Stimulated activated CD4-positive, alpha-beta T cell treated with anti-CD3 and anti-CD28 coated beads, Interleukin-12 subunit alpha, Interleukin-12 subunit beta, amount 100 ng/mL, for 24 hours (primary cell): ENCODE data around the gene DNAJC1.
"Not testable (repeated sequence)": the region's sequence is repeated elsewhere in the genome, so short reads cannot be mapped to it uniquely, and the experiment has no call there.

ENCODE experiments used
- DNase-seq, 2 experiments: peaks; one replicate each; pipeline ENCODE4 v3.0.0-alpha.2; 2020; ENCODE audit warnings: low read depth in 2 of 2

Gene DNAJC1, protein sequence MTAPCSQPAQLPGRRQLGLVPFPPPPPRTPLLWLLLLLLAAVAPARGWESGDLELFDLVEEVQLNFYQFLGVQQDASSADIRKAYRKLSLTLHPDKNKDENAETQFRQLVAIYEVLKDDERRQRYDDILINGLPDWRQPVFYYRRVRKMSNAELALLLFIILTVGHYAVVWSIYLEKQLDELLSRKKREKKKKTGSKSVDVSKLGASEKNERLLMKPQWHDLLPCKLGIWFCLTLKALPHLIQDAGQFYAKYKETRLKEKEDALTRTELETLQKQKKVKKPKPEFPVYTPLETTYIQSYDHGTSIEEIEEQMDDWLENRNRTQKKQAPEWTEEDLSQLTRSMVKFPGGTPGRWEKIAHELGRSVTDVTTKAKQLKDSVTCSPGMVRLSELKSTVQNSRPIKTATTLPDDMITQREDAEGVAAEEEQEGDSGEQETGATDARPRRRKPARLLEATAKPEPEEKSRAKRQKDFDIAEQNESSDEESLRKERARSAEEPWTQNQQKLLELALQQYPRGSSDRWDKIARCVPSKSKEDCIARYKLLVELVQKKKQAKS

GRCh38 chr10:22003177-22003963, at the start of gene DNAJC1:
Gene DNAJC1 (minus strand): TSS chr10:22003730. CDS start chr10:22003434, 296 bp downstream.
- peak; percentile 98 to 99 for DNase-seq

DNA sequence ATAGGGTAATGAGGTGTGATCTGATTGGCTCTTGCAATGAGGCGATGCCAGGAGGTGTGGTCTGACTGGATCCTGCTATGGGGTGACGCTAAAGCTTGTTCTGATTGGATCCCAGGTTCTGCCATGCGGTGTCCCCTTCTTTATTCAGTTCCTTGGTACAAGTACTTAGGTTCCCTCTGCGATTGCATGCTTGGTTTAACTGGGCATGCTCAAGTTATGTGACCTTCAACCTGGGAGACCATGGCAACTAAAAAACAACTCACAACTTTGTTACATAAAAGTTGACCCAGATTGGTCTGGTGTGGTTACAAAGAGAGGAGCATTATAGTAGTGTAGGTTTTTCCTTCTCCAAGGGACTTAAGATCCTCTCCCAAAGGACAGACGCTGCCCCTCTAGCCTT, 49.5 kb upstream of the DNAJC1 start:
- DNase-seq, result no peak

DNA sequence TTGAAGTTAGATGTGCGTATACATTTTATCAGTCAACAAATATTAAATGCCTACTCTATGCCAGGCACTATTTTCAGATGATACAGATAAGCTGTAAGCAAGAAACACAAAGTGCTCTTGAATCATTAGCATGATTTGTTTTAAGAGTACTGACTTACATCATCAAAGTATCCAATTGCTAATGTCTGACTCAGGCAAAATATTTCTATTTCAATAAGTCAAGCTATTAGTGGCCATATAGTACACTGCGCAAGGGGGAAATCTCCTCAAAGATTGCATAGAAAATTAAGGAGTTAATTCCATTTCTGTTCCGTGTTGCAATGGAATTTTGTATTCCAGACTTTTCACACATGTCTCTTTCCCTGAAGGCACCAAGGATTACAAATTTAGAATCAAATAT, 46.1 kb upstream of the DNAJC1 start:
- DNase-seq, result no peak

GRCh38 chr10:22047812-22048211, 44.3 kb upstream of the DNAJC1 start:
- no peak for DNase-seq

GRCh38 chr10:22043327-22043633, 39.8 kb upstream of the DNAJC1 start:
- DNase-seq, result no peak

DNA sequence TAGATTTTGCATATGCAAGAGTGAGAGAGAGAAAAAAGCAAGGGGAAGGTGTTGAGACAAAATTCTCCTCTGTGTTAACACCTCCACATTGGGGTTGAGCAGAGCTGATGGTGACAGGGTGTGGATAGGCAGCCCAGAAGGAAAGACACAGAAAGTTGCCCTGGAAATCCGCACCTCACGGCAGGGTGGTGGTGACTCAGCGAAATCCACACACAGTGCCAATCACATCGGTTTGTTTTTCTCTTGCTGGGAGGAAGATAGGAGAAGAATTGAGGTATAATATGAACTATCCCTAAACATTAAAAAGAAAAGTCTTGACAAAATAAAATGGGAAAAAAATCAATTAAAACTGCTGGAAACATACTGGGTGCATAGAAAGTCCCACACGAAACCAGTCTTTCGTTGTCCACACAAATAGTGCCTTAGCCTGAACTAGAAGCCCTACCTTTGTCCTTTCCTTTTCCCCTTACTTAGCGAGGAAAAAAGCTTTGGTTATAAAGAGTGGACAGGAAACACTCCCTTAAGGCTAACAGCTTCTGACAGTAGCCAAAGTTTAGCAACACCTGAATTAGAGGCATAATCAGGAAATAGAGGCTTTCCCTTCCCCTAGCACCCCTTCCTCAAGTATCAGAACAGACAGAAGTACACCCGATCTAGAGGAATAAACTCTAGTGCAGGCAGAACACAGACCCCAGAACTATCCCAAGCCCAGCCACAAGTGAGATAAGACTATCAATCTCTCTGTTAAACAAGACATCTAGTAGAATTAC, 39.2 kb upstream of the DNAJC1 start:
- no peak for DNase-seq

DNA sequence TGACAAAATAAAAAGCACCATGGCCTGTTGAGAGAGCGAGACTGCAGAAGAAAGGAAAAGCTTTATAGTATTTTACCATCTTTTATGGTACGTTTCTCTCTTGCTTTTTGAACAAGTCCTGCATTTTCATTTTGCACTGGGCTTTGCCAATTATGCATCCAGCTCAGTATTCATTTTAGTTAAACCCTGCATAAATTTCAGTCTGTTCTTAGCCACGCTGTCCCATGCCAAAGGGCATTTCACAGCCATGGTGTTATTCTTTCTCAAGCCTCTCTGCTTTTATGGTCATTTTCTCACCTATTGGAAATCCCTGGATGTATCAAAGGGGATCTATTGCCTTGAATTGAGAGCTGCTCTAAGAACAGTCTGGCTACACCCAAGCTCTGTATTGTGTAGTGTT, 30.8 kb upstream of the DNAJC1 start:
- no peak for DNase-seq

DNA sequence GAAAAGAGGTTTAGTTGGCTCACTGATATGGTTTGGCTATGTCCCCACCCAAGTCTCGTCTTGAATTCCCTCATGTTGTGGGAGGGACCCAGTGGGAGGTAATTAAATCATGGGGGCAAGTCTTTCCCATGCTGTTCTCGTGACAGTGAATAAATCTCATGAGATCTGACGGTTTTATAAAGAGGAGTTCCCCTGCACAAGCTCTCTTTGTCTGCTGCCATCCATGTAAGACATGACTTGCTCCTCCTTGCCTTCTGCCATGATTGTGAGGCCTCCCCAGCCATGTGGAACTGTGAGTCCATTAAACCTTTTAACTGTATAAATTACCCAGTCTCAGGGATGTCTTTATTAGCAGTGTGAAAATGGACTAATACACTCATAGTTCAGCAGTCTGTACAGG, 28.7 kb upstream of the DNAJC1 start:
- not testable (repeated sequence) for DNase-seq

DNA sequence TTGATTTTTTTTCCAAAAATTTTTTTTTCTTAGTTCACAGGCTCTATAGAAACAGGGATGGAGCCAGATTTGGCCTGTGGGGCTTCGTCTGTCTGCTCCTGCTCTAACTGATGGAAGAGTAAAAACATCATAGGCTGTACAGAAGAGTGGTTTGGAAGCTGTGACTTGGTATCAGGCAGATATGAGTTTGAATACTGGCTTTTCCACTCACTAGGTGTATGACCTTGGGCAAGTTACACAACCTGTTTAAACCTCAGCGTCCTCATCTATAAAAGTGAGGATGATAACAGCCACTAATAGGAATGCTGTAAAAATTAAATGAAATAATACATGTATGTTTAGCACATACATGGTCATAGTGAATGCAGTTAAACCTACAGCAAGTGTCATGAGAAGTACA, 26.9 kb upstream of the DNAJC1 start:
- no peak for DNase-seq

DNA sequence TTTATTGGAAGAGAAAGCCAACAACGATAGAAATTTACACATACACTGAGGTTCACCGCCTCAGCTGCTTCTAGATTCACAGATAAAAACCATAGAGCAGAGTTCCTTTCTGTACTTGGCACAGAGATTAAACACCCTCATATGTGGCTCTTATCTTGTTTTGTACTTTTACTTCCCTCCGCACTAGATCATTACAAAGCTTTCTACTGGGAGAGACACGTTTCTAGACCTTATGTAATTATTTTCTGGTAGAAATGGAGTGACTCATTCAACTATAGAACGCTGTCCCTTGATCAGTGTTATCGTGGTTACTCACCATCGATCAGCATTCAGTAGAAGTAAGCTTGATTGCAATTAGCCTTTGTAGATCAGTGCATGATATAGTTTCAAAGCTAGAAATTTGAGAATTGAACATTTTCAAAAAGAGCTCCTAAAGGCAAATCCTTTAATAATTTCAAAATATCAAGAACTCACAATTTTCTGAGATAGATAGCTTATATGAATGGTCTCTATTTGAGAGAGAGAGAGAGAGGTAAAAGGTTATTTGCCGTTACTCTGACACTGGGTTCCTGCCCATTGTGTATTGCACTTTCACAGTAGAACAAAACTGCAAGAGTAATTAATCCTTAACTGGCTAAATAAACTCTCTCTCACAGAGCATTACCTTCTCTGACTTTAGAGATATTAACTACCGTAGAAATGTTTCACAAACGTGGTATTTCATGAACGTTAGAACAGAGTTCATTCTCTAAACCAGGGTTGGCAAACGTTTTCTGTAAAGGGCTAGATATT, 26.1 kb upstream of the DNAJC1 start:
- no peak for DNase-seq

DNA sequence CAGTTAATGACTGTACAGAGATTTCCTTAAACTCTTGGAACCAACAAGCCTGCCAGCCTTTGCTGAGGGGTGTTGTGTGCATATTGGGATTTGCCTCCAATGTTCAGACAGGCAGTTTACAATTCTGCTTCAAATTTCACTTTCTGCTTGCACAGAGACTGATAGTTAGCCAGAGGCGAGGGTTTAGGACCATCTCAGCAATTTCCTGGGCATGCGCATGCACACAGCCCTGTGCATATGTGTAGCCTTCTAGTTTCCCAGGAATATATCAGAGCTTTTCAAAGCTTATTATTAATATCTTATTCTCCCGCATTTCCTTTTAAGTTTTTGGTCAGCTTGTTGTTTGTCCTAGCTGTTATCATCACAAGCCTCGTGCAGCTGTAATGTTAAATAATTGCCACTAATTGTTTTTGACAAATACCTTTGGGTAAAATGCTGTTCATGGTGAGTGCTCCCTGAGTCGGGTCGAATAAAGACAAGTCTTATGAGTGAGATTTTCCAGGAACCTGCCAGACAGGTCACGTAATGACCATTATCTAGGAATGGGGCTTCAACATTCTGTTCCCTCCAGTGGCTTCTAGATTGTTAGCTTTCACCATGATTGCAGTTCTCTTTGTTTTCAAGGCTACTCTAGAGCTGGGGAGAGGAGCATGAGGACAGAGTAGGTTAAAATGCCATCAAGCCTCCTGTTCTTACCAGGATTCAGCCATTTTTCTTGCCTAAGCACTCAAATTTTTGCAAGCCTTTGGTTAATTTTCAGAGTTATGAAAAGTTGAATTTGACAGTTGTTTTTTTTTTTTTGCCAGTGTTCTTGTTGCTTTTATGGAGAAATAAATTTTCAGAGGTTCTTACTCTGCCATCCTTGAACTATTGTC, 24.1 kb upstream of the DNAJC1 start:
- DNase-seq, result no peak

DNA sequence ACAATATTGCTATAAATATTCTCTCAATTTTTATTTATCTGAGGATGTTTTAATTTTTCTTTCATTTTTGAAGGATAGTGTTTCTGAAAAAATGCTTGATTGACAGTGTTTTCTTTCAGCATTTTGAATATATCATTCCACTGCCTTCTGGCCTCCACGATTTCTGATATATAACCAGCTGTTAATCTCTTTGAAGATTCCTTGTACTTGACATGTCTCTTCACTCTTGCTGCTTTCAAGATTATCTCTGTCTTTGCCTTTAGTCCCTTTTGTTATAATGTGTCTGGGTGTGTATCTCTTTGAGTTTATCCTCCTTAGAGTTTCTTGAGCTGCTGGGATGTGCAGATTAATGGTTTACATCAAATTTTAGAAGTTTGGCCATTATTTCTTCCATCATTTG, 22.8 kb upstream of the DNAJC1 start:
- DNase-seq, result no peak

GRCh38 chr10:22023508-22023907, 20.0 kb upstream of the DNAJC1 start:
- no peak for DNase-seq

DNA sequence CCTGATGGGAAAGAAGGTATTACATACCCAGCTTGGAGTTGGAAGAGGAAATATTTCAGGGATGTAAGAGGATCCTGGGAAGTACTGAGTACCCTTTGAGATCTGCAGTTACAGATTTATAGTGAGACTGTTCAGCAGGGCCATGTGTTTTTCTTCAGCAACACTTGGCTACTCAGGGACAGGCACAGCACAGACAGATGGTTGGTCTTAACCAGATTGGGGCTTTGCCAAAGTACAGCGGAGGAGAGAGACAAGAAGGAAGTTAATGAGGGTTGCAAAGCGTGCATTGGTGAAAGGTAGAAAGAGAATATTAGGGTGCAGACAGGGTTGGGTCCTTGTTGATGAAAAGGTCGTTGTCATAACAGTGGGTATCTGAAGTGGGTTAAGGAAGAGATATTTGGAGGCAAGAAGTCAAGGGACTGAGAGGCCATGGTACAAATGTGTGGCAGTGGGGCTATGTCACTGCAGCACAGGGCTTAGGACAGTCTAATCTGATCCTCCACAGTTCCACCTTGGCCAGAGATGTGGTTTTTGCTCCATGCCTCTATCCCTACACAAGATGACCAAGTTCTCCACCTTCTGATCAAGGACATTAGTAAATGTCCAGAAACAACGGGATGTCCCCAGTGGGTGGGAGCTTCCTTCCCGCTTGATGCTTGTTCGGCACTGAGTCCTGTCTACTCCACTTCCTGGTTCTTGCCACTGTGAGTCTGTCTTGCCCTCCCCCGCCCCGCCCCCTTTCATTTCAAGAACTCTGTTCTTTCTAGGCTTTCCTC, 18.9 kb upstream of the DNAJC1 start:
- DNase-seq, result peak; percentile 15 to 33

GRCh38 chr10:22021144-22021543, 17.6 kb upstream of the DNAJC1 start:
- DNase-seq, result not testable (repeated sequence)

DNA sequence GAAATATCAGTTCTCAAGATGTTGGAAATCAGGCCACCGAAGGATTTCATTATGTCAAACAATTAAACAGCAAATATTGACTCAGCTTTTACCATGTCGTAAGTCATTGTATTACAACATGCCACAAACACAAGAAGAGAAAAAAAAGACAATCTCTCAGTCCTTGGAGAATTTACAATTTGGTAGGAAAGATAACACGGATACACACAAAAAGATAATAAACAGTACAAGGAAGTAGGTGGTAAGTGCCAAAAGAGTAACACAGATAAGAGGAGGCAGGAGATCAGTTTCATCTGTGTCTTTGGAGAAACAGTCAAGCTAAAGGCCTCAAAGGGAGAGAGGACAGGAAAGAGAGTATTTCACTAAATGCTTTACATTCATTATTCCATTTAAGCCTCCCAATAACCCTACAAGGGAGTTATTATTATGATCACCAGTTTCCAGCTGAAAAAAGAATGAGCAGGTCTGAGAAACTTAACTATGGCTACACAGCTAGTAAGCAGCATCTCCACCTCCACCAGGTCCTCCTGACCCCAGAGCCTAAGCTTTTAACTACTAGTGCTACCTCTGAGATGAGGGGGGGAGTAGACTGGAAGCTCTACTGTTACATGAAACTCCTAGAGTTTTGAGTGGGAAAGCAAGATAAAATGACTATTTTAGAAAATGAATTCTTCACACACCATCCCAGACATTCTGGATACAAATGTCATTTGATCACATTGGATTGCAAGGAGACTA, 13.9 kb upstream of the DNAJC1 start:
- no peak for DNase-seq

DNA sequence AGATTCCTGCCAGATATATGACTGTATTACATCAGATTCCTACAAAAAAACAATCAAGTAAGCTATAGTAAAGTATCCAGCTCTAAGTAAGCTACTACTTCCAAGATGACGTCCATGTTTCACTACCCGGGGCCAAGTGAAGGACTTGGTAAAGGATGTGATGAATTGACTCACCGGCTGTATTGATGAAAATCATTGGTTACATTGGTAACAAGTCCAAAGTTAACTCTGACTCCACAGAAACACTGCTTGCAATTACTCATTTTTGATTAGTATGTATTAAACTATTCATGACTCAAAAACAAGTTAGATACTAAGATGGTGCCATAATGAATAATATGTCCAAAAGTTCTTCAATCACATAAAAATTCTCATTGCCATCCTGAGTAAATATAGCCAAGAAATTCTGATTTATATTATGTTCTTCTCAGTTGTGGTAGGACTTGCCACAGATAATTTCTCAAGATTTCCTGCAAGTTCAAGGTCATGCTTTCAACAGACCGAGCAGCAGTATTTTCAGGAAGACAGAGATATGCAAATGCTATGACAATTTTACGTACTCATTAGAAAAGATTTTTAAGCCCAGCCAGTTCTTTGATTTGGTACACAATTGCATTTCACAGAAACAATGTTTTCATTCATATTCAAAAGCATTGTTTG, 12.6 kb upstream of the DNAJC1 start:
- DNase-seq, result no peak

DNA sequence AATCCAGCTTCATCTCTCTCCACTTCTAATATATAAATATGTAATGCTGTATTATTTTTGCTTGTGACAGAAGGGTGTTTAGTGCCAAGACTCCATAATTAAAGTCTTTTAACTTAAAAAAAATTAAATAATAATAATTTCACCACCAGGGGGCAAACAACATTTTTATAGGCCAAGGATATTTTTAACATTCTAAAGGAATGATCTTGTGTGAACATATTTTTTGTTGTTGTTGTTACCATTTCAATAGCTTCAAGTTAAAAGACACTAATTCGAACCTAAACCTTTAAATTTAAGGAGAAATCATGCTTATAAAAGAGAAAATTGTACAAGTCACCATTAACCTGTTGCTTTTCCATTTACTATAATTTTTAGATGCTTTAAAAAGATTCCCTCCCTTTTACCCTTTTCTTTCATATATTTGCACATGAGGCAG, 7.5 kb upstream of the DNAJC1 start:
- DNase-seq, result no peak
